ENCODE results near the gene BTBD16.

BTBD16 gene

GRCh38 chr10:122249303-122249850 lies 21.7 kb upstream of the BTBD16 start:
- Histone ChIP-seq H3K36me3 (ENCODE audit: control insufficient read depth, low read depth, low read length) (peaks cover 50% of the 10 kb centered on the region), H3K4me1 (ENCODE audit: control insufficient read depth, low read depth, low read length) (no peaks in the 10 kb centered on the region), H3K27ac (ENCODE audit: low read length) (no peak overlapping the region)

GRCh38 chr10:122249991-122250750 lies 20.9 kb upstream of the BTBD16 start:
- peaks cover 51% of the 10 kb centered on the region for H3K36me3 ChIP-seq (ENCODE audit: control insufficient read depth, low read depth, low read length)
- H3K9me3 ChIP-seq (ENCODE audit: control insufficient read depth, low read depth, low read length): no peaks in the 10 kb centered on the region
- no peaks in the 10 kb centered on the region for H3K4me1 ChIP-seq (ENCODE audit: control insufficient read depth, low read depth, low read length)
- no peak overlapping the region for H3K9ac ChIP-seq (ENCODE audit: low read length)
- no peak overlapping the region for H3K4me3 ChIP-seq (ENCODE audit: low read length)
- H3K27ac ChIP-seq (ENCODE audit: low read length): no peak overlapping the region
- no peaks in the 10 kb centered on the region for H3K27me3 ChIP-seq (ENCODE audit: control insufficient read depth, insufficient read depth, low read length)

More at GRCh38 chr10:122249303-122249850, 21.7 kb upstream of the BTBD16 start:
- no peak overlapping the region for H3K9ac ChIP-seq (ENCODE audit: low read length)
- no peak overlapping the region for H3K4me3 ChIP-seq (ENCODE audit: low read length)
- no peaks in the 10 kb centered on the region for H3K27me3 ChIP-seq (ENCODE audit: control insufficient read depth, insufficient read depth, low read length)
- H3K9me3 ChIP-seq (ENCODE audit: control insufficient read depth, low read depth, low read length): no peaks in the 10 kb centered on the region

DNA sequence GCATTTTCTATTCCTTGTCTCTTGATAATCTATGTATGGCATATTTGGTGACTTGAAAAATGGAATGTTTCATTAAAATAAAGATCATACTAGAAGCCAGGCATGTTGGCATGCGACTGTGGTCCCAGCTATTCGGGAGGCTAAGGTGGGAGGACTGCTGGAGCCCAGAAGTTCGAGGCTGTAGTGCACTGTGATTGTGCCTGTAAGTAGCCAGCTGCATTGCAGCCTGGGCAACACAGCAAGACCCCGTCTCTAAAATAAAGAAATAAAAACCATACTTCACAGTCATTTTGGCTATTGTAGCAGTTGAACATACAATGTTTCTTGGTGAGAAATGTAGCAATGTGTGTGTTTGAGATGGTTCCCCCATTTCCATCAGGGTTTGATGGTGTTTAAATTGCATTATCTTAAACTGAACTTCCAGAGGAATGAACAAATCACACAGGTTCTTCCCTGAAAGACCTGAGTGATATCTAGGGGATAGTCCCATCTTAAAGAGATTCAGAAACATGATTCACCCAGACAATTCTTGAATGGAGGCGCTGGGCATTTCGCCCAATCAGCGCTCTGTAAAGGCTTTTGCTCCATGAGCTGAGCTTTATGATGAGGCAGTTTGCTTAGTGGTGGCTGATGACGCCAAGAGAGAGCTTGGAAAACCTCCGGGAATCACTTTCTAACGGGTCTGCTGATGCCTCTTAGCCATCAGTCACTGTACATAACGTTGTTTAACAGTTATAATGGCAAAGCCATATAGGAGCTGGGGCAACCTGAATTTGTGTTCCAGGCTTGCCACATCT lies 19.4 kb upstream of the BTBD16 start:
- H3K27ac ChIP-seq (ENCODE audit: low read length): no peak overlapping the region
- no peaks in the 10 kb centered on the region for H3K9me3 ChIP-seq (ENCODE audit: control insufficient read depth, low read depth, low read length)
- no peak overlapping the region for H3K4me3 ChIP-seq (ENCODE audit: low read length)
- H3K9ac ChIP-seq (ENCODE audit: low read length): no peak overlapping the region
- H3K4me1 ChIP-seq (ENCODE audit: control insufficient read depth, low read depth, low read length): no peaks in the 10 kb centered on the region
- H3K36me3 ChIP-seq (ENCODE audit: control insufficient read depth, low read depth, low read length): peaks cover 52% of the 10 kb centered on the region
- no peaks in the 10 kb centered on the region for H3K27me3 ChIP-seq (ENCODE audit: control insufficient read depth, insufficient read depth, low read length)

- no peaks in the 10 kb centered on the region for H3K27me3 ChIP-seq (ENCODE audit: control insufficient read depth, insufficient read depth, low read length)
- H3K9me3 ChIP-seq (ENCODE audit: control insufficient read depth, low read depth, low read length): no peaks in the 10 kb centered on the region
- peaks cover 49% of the 10 kb centered on the region for H3K36me3 ChIP-seq (ENCODE audit: control insufficient read depth, low read depth, low read length)
Measured at GRCh38 chr10:122252805-122253204, 18.3 kb upstream of the BTBD16 start.

GRCh38 chr10:122253605-122254004 lies 17.5 kb upstream of the BTBD16 start:
- no peak overlapping the region for H3K9ac ChIP-seq (ENCODE audit: low read length)
- no peaks in the 10 kb centered on the region for H3K9me3 ChIP-seq (ENCODE audit: control insufficient read depth, low read depth, low read length)
- peaks cover 45% of the 10 kb centered on the region for H3K36me3 ChIP-seq (ENCODE audit: control insufficient read depth, low read depth, low read length)

More at GRCh38 chr10:122252805-122253204, 18.3 kb upstream of the BTBD16 start:
- no peak overlapping the region for H3K4me3 ChIP-seq (ENCODE audit: low read length)
- H3K27ac ChIP-seq (ENCODE audit: low read length): no peak overlapping the region
- H3K4me1 ChIP-seq (ENCODE audit: control insufficient read depth, low read depth, low read length): no peaks in the 10 kb centered on the region
- no peak overlapping the region for H3K9ac ChIP-seq (ENCODE audit: low read length)

GRCh38 chr10:122254831-122255230 lies 16.3 kb upstream of the BTBD16 start:
- Histone ChIP-seq H3K9me3 (ENCODE audit: control insufficient read depth, low read depth, low read length) (no peaks in the 10 kb centered on the region), H3K27ac (ENCODE audit: low read length) (no peak overlapping the region), H3K27me3 (ENCODE audit: control insufficient read depth, insufficient read depth, low read length) (no peaks in the 10 kb centered on the region), H3K36me3 (ENCODE audit: control insufficient read depth, low read depth, low read length) (peaks cover 42% of the 10 kb centered on the region), H3K9ac (ENCODE audit: low read length) (no peak overlapping the region), H3K4me1 (ENCODE audit: control insufficient read depth, low read depth, low read length) (peaks cover 7% of the 10 kb centered on the region), H3K4me3 (ENCODE audit: low read length) (no peak overlapping the region)

More at GRCh38 chr10:122253605-122254004, 17.5 kb upstream of the BTBD16 start:
- Histone ChIP-seq H3K4me1 (ENCODE audit: control insufficient read depth, low read depth, low read length) (peaks cover 3% of the 10 kb centered on the region), H3K4me3 (ENCODE audit: low read length) (no peak overlapping the region), H3K27ac (ENCODE audit: low read length) (no peak overlapping the region), H3K27me3 (ENCODE audit: control insufficient read depth, insufficient read depth, low read length) (no peaks in the 10 kb centered on the region)

GRCh38 chr10:122255509-122256301 lies 15.4 kb upstream of the BTBD16 start:
- no peaks in the 10 kb centered on the region for H3K9me3 ChIP-seq (ENCODE audit: control insufficient read depth, low read depth, low read length)
- peaks cover 45% of the 10 kb centered on the region for H3K36me3 ChIP-seq (ENCODE audit: control insufficient read depth, low read depth, low read length)
- H3K4me1 ChIP-seq (ENCODE audit: control insufficient read depth, low read depth, low read length): peaks cover 7% of the 10 kb centered on the region
- H3K9ac ChIP-seq (ENCODE audit: low read length): no peak overlapping the region
- H3K27me3 ChIP-seq (ENCODE audit: control insufficient read depth, insufficient read depth, low read length): no peaks in the 10 kb centered on the region
- no peak overlapping the region for H3K27ac ChIP-seq (ENCODE audit: low read length)
- no peak overlapping the region for H3K4me3 ChIP-seq (ENCODE audit: low read length)

DNA sequence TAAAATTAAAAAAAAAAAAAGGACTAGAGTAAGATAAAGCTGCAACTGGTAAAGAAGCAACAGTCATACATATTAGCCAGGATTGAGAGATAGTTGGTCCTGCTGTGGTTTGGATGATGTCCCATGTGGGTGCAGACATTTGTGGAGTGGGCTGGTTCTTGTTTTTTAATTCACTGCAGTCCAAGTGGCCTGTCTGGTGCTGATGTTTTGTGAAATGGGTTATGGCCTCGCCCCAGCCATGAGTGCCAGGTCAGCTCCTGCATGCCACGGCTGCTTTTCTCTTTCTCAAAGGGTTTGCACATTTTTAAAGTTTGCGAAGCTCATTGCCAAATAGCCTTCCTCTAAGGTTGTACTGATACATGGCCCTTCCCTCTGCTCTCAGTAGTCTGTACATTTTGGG lies 14.1 kb upstream of the BTBD16 start:
- Histone ChIP-seq H3K9me3 (ENCODE audit: control insufficient read depth, low read depth, low read length) (peaks cover 5% of the 10 kb centered on the region), H3K9ac (ENCODE audit: low read length) (no peak overlapping the region), H3K4me3 (ENCODE audit: low read length) (no peak overlapping the region), H3K27ac (ENCODE audit: low read length) (no peak overlapping the region), H3K27me3 (ENCODE audit: control insufficient read depth, insufficient read depth, low read length) (no peaks in the 10 kb centered on the region), H3K36me3 (ENCODE audit: control insufficient read depth, low read depth, low read length) (peaks cover 35% of the 10 kb centered on the region), H3K4me1 (ENCODE audit: control insufficient read depth, low read depth, low read length) (peaks cover 7% of the 10 kb centered on the region)

GRCh38 chr10:122258136-122259074 lies 12.7 kb upstream of the BTBD16 start:
- peaks cover 31% of the 10 kb centered on the region for H3K36me3 ChIP-seq (ENCODE audit: control insufficient read depth, low read depth, low read length)
- H3K27me3 ChIP-seq (ENCODE audit: control insufficient read depth, insufficient read depth, low read length): no peaks in the 10 kb centered on the region
- H3K27ac ChIP-seq (ENCODE audit: low read length): no peak overlapping the region
- peaks cover 7% of the 10 kb centered on the region for H3K4me1 ChIP-seq (ENCODE audit: control insufficient read depth, low read depth, low read length)
- H3K4me3 ChIP-seq (ENCODE audit: low read length): peak overlapping the region; percentile 3
- no peak overlapping the region for H3K9ac ChIP-seq (ENCODE audit: low read length)
- peaks cover 5% of the 10 kb centered on the region for H3K9me3 ChIP-seq (ENCODE audit: control insufficient read depth, low read depth, low read length)

GRCh38 chr10:122259075-122259466 lies 12.0 kb upstream of the BTBD16 start:
- Histone ChIP-seq H3K27me3 (ENCODE audit: control insufficient read depth, insufficient read depth, low read length) (no peaks in the 10 kb centered on the region), H3K9me3 (ENCODE audit: control insufficient read depth, low read depth, low read length) (peaks cover 5% of the 10 kb centered on the region), H3K4me1 (ENCODE audit: control insufficient read depth, low read depth, low read length) (peaks cover 7% of the 10 kb centered on the region), H3K27ac (ENCODE audit: low read length) (no peak overlapping the region), H3K36me3 (ENCODE audit: control insufficient read depth, low read depth, low read length) (peaks cover 27% of the 10 kb centered on the region), H3K9ac (ENCODE audit: low read length) (no peak overlapping the region), H3K4me3 (ENCODE audit: low read length) (no peak overlapping the region)
